ENCODE data around the gene ZBP1. TPM values are rescaled to one million over a fixed set of nuclear protein-coding genes. Genes with fewer than 3 reads are reported as not detected.

The ZBP1 gene
- total RNA-seq, result 0.10 TPM in 1 of 2 replicates, not detected in the other

DNA sequence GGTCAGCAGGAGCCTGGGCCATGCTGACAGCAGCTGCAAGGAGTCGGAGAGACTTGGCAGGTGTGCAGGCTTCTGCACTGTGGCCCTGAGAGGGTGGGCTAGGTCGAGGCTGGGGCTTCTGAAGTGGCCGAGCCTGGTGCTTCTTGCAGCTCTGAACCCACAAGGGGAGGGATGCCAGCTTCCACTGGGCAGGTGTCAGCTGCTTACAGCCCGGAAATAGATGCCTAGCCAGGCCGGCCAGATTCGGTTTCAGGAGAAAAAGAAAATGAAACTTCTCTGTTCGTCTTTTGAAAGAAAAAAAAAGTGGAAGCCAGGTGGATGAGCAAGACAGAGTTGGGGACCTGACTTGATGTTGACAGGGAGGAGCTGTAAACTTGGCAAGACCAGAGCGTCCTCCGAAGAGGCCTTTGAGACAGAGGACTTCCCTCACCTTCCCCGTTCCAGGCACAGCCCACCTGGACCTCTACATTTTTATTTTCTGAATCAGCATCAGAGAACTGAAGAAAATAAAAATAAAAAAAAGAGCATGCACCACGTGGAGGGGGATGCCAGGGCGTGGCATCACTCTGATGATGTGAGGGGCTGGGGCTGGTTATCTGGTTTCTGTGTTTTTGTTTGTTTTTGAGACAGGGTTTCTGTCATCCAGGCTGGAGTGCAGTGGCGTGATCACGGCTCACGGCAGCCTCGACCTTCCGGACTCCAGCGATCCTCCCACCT, at the start of gene ZBP1:
TSS of gene ZBP1 (minus strand) at position 153 of the 717 bp plus-strand sequence. CDS start at position 22, 131 bp downstream.

DNA sequence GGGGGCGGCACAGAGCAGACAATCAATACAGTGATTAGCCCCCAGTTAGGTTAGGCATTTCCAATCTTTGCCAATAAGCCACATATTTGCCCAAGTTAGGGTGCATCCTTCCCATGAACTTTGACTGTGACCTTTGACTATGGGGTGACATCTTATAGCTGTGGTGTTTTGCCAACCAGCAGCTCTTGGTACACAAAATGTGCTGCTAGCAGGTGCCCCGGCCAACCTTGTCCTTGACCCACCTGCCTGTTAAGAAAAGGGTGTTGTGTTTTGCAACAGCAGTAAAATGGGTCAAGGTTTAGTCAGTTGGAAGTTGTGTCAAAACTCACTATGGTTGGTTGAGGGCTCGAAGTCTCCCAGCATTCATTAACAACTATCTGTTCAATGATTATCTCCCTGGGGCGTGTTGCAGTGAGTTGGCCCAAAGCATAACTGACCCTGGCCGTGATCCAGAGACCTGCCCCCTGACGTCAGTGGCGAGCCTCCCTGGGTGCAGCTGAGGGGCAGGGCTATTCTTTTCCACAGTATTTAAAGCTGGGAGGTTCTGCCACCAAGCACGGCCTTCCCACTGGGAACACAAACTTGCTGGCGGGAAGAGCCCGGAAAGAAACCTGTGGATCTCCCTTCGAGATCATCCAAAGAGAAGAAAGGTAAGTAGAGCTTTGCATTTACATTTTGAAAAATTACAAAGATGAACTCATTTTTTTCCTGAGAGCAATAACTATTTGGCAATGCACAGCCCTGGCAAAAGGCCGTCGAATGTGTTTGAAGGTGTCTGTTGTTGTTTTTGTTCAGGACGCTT, 59.5 kb downstream of the ZBP1 start, which contains the start of gene PCK1:
TSS of gene PCK1 (plus strand) at position 557 of the 802 bp plus-strand sequence. CDS start 302 bp downstream, outside the sequence.

Other genes with a start within 250 kb of the ZBP1 start
- 35.5 and 40.7 TPM in 2 replicates for gene RBM38, start 229.0 kb downstream of the ZBP1 start, total RNA-seq
- gene CTCFL, start 95.3 kb downstream of the ZBP1 start, total RNA-seq, result not detected in 2 replicates
- gene PCK1, start 59.3 kb downstream of the ZBP1 start, total RNA-seq, result not detected in 2 replicates
- 0.20 and 0.73 TPM in 2 replicates for gene PMEPA1, start 89.6 kb upstream of the ZBP1 start, total RNA-seq